HepG2 (cell line): ENCODE results near the gene SERPINB7. TPM values are rescaled to one million over a fixed set of nuclear protein-coding genes. Genes with fewer than 3 reads are reported as not detected.

Source experiments
- ATAC-seq: fragments of 200-7000 bp; cut with Tn5 transposase; 3 replicates; pipeline ENCODE4 v1.9.1; 2020; ENCODE audit warnings: mild to moderate bottlenecking, moderate library complexity
- BruUV-seq: library from RNA; stranded (reverse); fragments of 400-500 nt; replicated peaks from 2 replicates; lab custom pipeline; 2021; lab: Mats Ljungman, UMichigan
- CTCF ChIA-PET: fragments of 300-600 bp; formaldehyde crosslinking; extraction: SDS; loops from one replicate; lab custom pipeline; 2021; ENCODE audit warnings: low total read pairs, inconsistent platforms, low intra/inter-chr PET ratio; lab: Yijun Ruan, JAX
- POLR2A ChIA-PET: fragments of 350-600 bp; sonication (Branson Sonifier 250); formaldehyde crosslinking; loops from one replicate; lab custom pipeline; 2020; ENCODE audit warnings: antibody characterized with exemption, inconsistent platforms; lab: Yijun Ruan, JAX
- DNase-seq: peaks from one replicate; pipeline ENCODE4 v3.0.0-alpha.2; 2015; ENCODE audit warnings: low spot score
- FAIRE-seq: peaks from 3 replicates; lab custom pipeline; 2011; peaks lifted over from hg19 to GRCh38; lab: Jason Lieb, UNC
- H2AFZ ChIP-seq: one replicate; pipeline ENCODE4 v1.6.1; 2011; ENCODE audit warnings: low read length, inconsistent platforms
- H3K27ac ChIP-seq: fragments of 300-600 bp; 3 replicates; pipeline ENCODE4 v1.8.0; 2011; ENCODE audit warnings: mixed run types, mild to moderate bottlenecking, mixed read lengths, low read length, inconsistent platforms; ENCODE audit not compliant: insufficient read depth; ENCODE audit errors: extremely low read length
- H3K27me3 ChIP-seq, 2 experiments: fragments of 200-600 bp in 1 of 2; 2 replicates in 1 of 2; 3 replicates in 1 of 2; pipeline versions ENCODE4 v1.6.0 to v1.8.0; 2011; ENCODE audit warnings: low read length in 2 of 2, mild to moderate bottlenecking in 2 of 2, moderate library complexity in 2 of 2, inconsistent platforms in 1 of 2; ENCODE audit not compliant: insufficient read depth in 2 of 2, control insufficient read depth in 1 of 2
- H3K36me3 ChIP-seq, 2 experiments: fragments of 200-600 bp in 1 of 2; replicated peaks in 1 of 2; 2 replicates in 1 of 2; 3 replicates in 1 of 2; pipeline versions ENCODE4 v1.5.1 to v1.8.0; 2011; ENCODE audit warnings: low read length in 2 of 2, inconsistent platforms in 1 of 2; ENCODE audit not compliant: insufficient read depth in 2 of 2, control insufficient read depth in 1 of 2
- H3K4me1 ChIP-seq: 2 replicates; pipeline ENCODE4 v1.5.1; 2012; ENCODE audit warnings: low read length, inconsistent platforms; ENCODE audit not compliant: insufficient read depth
- H3K4me2 ChIP-seq: 2 replicates; pipeline ENCODE4 v1.6.0; 2011; ENCODE audit warnings: low read depth, low read length, inconsistent platforms
- H3K4me3 ChIP-seq, 3 experiments: fragments of 200-600 bp in 1 of 3; sonication (generic), shearing (Covaris generic) in 1 of 3; replicated peaks in 1 of 3; 2 replicates each; pipeline ENCODE4 v1.5.1; 2011 to 2016; ENCODE audit warnings: low read length in 3 of 3, inconsistent platforms in 2 of 3, low read depth in 2 of 3, mild to moderate bottlenecking in 2 of 3, control low read depth in 1 of 3, mixed read lengths in 1 of 3; ENCODE audit not compliant: insufficient read depth in 1 of 3
- H3K79me2 ChIP-seq: one replicate; pipeline ENCODE4 v1.6.1; 2011; ENCODE audit warnings: low read length, inconsistent platforms; ENCODE audit not compliant: insufficient read depth
- H3K9ac ChIP-seq: 2 replicates; pipeline ENCODE4 v1.6.0; 2011; ENCODE audit warnings: mild to moderate bottlenecking, low read depth, low read length, inconsistent platforms; ENCODE audit not compliant: insufficient read depth
- H3K9me3 ChIP-seq: 2 replicates; pipeline ENCODE4 v1.5.1; 2012; ENCODE audit warnings: mild to moderate bottlenecking, low read length
- H4K20me1 ChIP-seq: 2 replicates; pipeline ENCODE4 v1.6.0; 2011; ENCODE audit warnings: inconsistent platforms, mild to moderate bottlenecking, low read length, moderate library complexity; ENCODE audit not compliant: insufficient read depth
- AHR ChIP-seq: IDR thresholded peaks from 2 replicates; pipeline ENCODE4 v1.6.1; 2018; ENCODE audit warnings: missing genetic modification reagents, missing compliant biosample characterization
- ATF3 ChIP-seq: sonication (generic); formaldehyde crosslinking; IDR thresholded peaks from 2 replicates; pipeline ENCODE4 v1.4.0; 2020; ENCODE audit warnings: missing genetic modification reagents
- FOXK2 ChIP-seq: fragments of 450-650 bp; IDR thresholded peaks from 2 replicates; pipeline ENCODE4 v1.6.1; 2016
- MBD4 ChIP-seq: IDR thresholded peaks from 2 replicates; pipeline ENCODE4 v1.6.1; 2012; ENCODE audit warnings: low read length, inconsistent platforms, borderline replicate concordance
- RAD51 ChIP-seq: fragments of 450-650 bp; IDR thresholded peaks from 2 replicates; pipeline ENCODE4 v1.6.1; 2016; ENCODE audit warnings: borderline replicate concordance
- SNAPC5 ChIP-seq: sonication (generic); formaldehyde crosslinking; IDR thresholded peaks from 2 replicates; pipeline ENCODE4 v1.8.1; 2023; ENCODE audit warnings: mild to moderate bottlenecking, missing genetic modification reagents, borderline replicate concordance
- TFDP1 ChIP-seq: IDR thresholded peaks from 2 replicates; pipeline ENCODE4 v1.6.1; 2016; ENCODE audit warnings: missing compliant biosample characterization, missing genetic modification reagents, borderline replicate concordance
- ZNF362 ChIP-seq: sonication (generic); formaldehyde crosslinking; IDR thresholded peaks from 2 replicates; pipeline ENCODE4 v1.4.0; 2020; ENCODE audit warnings: missing genetic modification reagents, mild to moderate bottlenecking, borderline replicate concordance
- ZNF572 ChIP-seq: sonication (generic); formaldehyde crosslinking; IDR thresholded peaks from 2 replicates; pipeline ENCODE4 v1.5.1; 2020; ENCODE audit warnings: mild to moderate bottlenecking, missing genetic modification reagents
- WGBS: methylation state at CpG from one replicate; pipeline ENCODE4 v1.1.6; 2017; ENCODE audit warnings: low lambda C conversion rate; 5-methylcytosine and 5-hydroxymethylcytosine counted together
- in situ Hi-C: cut with HindIII; loops from 2 replicates; pipeline ENCODE4 v1.10.0; 2017; ENCODE audit warnings: low pct_unique_long_range_greater_than_20kb; ENCODE audit not compliant: extremely low pct_ligation_motif_present
- intact Hi-C: fragments of 100-400 bp; cut with micrococcal nuclease; formaldehyde crosslinking; loops from one replicate; pipeline ENCODE4 v1.10.0; 2022; ENCODE audit not compliant: unreplicated experiment
- polyA plus RNA-seq, 8 experiments: library from polyadenylated mRNA; depleted of rRNA in 3 of 8; stranded (reverse) in 7 of 8; unstranded in 1 of 8; fragments of >200 nt; fragmentation: Illumina TruSeq in 4 of 8; extraction: Trizol in 4 of 8; gene quantifications; 2 replicates each; pipeline versions ENCODE4 v1.2.1 to v1.2.3, GENCODE V29; 2011 to 2016; ENCODE audit warnings: low read depth in 4 of 8, missing spikeins in 1 of 8, mixed read lengths in 1 of 8; ENCODE audit not compliant: insufficient read depth in 1 of 8
- total RNA-seq, 5 experiments: library from RNA; depleted of rRNA; stranded (reverse); fragments of >200 nt; fragmentation: Illumina TruSeq; extraction: Trizol; gene quantifications; 2 replicates each; pipeline ENCODE4 v1.2.3, GENCODE V29; 2016; ENCODE audit warnings: low read depth in 1 of 5
- TF ChIP-seq, protein P1 (sequence below): sonication (generic); formaldehyde crosslinking; IDR thresholded peaks from 2 replicates; pipeline ENCODE4 v1.8.1; 2023; ENCODE audit warnings: mild to moderate bottlenecking, inconsistent platforms, moderate library complexity, missing genetic modification reagents, borderline replicate concordance

The SERPINB7 gene
- total and polyA plus RNA-seq, 2 of the 13 experiments (the other 11 are each of a cell fraction or from before 2014, with no cell fraction given), result not detected

- in situ Hi-C loops, result no loop called here
- Histone ChIP-seq H3K27me3 (no peaks in the 10 kb centered on the region), H4K20me1 (no peaks in the 10 kb centered on the region), H3K27ac (no peak overlapping the region), H3K79me2 (no peaks in the 10 kb centered on the region), H3K9me3 (peaks cover 4% of the 10 kb centered on the region; the same call in 1 of the 2 replicates), H3K4me2 (no peak overlapping the region), H3K4me1 (no peaks in the 10 kb centered on the region), H3K36me3 (no peaks in the 10 kb centered on the region), H3K4me3 (no peak overlapping the region), H3K9ac (no peak overlapping the region), H2AFZ (no peak overlapping the region)
- ChIA-PET CTCF (no interaction called here), POLR2A (no interaction called here)
- ATAC-seq, result no peak
- intact Hi-C loops, result no loop called here
- no peak for DNase-seq
- no TSS peak for BruUV-seq
- TF ChIP-seq MBD4 (no peak), RAD51 (no peak), SNAPC5 (CRISPR knock-in tag) (no peak), ZNF362 (CRISPR knock-in tag) (no peak), ATF3 (CRISPR knock-in tag) (no peak), FOXK2 (no peak), ZNF572 (CRISPR knock-in tag) (no peak), AHR (CRISPR knock-in tag) (no peak), TFDP1 (no peak)
- TF ChIP-seq, protein P1, sequence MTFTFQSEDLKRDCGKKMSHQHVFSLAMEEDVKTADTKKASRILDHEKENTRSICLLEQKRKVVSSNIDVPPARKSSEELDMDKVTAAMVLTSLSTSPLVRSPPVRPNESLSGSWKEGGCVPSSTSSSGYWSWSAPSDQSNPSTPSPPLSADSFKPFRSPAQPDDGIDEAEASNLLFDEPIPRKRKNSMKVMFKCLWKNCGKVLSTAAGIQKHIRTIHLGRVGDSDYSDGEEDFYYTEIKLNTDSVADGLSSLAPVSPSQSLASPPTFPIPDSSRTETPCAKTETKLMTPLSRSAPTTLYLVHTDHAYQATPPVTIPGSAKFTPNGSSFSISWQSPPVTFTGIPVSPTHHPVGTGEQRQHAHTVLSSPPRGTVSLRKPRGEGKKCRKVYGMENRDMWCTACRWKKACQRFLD (CRISPR knock-in tag), result no peak
- FAIRE-seq, result no peak
- 0% methylated on average over 2 of the region's 2 CpGs for WGBS
These were observed 9.4 kb upstream of the SERPINB7 start for GRCh38 chr18:63765837-63766236.
